Raji (cell line): ENCODE measurements around the gene EBF3.

Source experiments
- POLR2A ChIP-seq: IDR thresholded peaks from 2 replicates; pipeline ENCODE4 v1.6.1; 2011; ENCODE audit warnings: low read depth, low read length, control low read depth; ENCODE audit not compliant: insufficient read depth

EBF3 gene, protein sequence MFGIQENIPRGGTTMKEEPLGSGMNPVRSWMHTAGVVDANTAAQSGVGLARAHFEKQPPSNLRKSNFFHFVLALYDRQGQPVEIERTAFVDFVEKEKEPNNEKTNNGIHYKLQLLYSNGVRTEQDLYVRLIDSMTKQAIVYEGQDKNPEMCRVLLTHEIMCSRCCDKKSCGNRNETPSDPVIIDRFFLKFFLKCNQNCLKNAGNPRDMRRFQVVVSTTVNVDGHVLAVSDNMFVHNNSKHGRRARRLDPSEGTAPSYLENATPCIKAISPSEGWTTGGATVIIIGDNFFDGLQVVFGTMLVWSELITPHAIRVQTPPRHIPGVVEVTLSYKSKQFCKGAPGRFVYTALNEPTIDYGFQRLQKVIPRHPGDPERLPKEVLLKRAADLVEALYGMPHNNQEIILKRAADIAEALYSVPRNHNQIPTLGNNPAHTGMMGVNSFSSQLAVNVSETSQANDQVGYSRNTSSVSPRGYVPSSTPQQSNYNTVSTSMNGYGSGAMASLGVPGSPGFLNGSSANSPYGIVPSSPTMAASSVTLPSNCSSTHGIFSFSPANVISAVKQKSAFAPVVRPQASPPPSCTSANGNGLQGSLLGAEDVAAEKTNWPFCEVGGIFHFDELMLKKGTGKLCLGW

DNA sequence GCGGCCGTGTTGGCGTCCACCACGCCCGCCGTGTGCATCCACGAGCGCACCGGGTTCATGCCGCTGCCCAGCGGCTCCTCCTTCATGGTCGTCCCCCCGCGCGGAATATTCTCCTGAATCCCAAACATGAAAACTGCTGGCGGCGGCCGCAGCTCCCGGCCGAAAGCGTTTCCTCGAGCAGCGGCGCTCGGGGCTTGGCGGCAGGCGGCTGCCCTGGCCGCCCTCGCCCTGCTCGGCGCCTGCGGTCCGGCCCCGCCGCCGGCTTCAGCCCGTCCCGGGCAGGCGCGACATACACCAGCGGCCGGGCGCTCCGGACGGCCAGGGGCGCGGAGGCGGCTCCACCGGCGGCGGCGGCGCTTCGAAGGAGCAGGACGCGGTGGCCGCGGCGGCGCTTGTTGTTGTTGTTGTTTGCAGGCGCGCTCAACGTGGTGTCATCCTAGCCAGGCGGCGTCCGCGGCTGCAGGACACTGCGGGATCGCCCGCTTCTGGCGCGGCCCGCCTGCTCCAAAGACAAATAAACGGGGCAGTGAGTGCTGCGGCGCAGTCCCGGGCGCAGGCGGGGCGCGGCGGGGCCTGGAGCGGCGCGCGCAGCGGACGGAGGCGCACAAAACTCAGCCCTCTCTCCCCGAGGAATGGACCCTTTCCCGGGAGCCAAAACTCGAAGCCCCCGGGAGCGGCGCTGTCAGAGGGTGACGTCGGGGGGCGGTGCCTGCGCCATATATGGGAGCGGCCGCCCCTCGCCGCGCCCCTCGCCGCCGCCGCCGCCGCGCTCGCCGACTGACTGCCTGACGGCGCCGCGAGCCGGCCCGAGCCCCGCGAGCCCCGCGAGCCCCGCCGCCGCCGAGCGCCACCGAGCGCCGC is at the start of gene EBF3:
TSS of gene EBF3 (minus strand) at position 634 of the 861 bp plus-strand sequence. CDS start at position 128, 506 bp downstream.
- no peak for TF ChIP-seq POLR2A

DNA sequence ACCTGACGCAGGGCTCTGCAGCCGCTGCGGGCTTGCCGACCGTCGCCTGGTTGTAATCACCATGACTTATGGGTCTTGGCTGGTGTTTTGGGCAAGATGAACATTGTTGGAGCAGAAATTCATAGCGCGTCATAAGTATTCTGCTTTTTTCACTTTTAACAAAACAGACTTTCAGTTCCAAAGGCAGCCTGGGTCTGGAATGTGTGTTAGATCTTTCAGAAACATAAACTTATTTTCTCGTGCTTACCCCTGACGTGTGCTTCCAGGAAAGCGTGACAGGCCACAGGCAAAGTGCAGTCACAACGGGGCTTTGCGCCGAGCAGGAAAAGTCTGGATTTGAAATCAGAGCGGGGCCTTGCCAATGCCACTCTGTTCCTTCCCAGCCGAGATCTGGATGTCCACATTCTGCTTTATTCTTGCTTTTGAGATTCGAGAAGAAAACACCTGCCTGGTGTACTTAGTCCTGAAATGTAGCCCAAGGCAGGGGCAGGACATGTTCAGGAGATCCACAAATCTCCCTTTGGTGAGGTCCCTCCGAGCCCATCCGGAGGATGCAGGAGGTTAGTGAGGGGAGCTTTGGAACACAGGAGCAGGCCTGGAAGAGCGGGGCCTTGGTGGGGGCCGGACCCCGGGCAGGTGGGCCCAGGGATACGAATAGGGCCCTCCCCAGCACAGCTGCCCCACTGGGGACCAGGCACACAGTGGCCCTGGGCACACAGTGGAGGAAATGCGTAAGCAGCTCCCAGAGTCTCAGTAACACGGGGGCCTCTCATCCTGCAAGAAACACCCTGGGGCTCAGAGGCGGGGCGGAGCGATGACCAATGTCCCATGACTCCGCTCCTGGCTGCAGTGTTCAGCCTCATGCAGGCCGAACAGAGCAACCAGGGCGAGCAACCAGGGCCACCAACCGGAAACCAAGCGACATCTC is 49.5 kb upstream of the EBF3 start:
- no peak for TF ChIP-seq POLR2A

DNA sequence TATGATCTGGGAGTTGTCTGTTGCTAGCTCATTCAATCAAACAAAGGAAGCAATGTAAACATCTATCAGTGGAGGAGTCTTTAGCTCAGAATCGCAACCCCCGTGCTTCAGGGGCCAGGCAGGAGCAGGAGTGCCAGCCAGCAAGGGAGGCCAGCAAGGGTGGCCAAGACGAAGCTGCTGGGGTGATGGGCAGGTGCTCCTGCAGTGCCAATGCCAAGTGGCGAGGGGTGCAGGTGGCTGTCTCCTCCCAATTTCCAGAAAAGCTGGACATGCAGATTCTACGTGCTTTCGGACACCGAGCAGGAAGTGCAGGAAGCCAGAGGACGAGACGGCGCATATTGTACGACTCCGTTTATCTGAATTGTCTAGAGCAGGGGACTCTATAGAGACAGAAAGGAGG is 48.1 kb upstream of the EBF3 start:
- no peak for TF ChIP-seq POLR2A

DNA sequence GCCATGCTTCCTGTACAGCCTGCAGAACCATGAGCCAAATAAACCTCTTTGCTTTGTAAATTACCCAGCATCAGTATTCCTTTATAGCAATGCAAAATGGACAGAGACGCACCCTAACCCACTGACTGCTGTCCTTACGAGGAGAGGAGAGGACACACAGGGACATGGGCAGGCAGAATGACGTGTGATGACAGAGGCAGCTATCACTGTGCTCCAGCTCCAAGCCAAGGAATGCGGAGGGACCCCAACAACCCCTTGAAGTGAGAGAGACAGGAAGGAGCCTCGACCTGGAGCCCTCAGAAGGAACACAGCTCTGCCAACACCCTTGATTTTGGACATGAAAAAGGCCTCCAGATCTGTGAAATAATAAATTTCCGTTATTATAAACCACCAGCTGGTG is 46.6 kb upstream of the EBF3 start:
- TF ChIP-seq POLR2A: no peak

DNA sequence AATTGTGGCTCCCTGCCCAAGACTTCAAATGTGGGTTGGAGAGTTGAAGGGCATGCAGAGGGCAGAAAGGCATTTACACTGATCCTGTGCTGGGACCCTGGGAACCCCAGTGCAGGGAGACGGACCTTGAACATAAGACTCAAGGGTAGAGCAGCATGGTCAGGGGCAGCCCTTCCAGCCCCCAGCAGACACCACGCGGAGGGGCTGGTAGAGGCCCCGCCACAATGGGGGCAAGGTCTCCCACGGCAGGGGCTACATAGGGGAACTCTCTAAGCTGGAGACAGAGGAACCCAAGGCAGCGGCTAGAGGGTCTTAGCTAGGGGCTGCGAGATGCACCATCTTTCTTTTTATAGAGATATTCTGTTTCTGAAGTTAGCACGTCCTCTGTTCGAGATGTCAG is 45.2 kb upstream of the EBF3 start:
- TF ChIP-seq POLR2A: no peak

DNA sequence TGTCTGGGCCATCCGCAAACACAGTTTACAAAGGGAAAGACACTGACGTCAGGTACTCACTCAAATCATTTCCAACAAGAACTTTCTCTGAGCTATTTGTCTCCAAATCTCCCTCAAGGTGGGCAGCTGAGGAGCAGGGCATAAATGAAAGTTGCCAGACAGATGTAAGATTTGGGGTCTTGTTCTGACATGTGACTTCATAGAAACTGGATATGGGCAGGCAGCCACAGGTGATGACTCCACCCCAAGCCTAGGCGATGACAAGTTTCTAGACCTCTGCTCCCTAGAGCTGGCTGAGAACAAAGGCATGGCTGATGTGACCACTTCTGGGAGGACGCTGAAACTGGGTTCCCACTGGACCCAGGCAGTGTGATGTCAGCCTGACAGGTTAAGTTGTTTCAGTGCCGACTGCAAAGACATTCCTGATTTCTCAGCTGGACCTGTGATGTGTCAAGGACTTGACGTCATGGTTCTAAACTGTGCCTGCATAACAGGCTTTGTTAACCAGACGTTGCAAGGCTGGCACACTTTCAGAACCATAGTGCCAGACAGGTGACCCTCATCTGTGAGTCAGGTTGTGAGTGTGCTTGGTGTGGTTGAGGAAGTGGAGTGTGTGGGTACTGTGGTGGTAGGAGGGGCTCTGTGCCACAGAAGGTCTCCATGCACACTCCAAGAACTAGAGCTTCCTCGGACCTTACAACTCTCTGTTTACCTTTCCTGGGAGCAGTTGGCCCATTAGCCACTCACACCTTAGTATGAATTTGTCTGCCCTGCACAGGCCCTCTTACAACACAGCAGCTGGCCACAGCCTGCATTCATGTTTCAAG is 39.9 kb upstream of the EBF3 start:
- TF ChIP-seq POLR2A: no peak

DNA sequence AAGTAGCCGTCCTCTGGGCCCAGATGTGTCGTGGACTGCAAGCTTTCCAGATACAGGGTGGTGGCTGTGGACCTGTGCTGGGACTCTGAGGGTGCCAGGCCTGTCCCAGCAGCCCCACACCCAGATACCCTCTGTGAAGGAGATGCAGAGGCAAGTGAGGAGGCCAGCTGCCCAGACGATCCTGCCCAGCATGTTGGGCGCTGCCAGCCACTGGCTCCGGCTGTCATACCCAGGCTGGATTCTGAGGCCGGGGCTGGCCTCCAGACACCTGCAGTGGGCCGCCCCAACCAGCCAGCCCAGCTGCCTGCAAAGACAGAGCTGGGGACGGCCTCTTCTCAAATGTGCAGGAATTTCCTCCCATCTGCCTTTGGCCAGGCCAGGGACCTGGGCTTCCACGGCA is 39.1 kb upstream of the EBF3 start:
- TF ChIP-seq POLR2A: no peak

DNA sequence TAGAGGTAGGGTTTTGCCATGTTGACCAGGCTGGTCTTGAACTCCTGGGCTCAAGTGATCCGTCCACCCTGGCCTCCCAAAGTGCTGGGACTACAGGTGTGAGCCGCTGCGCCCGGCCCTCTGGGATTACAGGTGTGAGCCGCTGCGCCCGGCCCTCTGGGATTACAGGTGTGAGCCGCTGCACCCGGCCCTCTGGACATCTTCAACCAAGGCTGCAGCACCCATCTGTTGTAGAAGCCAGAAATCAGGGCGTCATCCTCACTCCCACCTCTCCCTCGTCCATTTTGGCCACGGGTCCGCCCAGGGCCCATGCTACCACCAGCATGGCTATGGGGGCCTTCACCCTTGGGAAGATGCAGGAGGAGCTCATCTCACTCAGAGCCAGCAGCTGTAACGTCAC is 38.5 kb upstream of the EBF3 start:
- no peak for TF ChIP-seq POLR2A

DNA sequence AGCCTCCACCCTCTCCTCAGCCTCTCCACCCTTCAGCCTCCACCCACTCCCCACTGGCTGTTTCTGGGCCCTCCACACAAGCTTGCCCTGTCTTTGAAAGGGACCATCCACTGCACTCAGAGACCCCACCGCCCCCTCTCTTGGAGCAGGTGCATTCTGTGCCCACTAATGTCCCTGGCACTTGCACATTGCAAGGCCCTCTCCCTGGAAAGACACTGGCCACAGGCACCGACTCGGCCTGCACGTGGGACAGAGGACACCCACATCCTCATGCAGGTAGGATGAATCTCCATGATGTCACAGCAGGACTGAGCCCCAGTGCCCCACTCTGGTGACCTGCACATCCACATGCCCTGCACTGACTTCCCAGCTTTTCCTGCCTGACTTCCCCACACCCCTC is 36.8 kb upstream of the EBF3 start:
- TF ChIP-seq POLR2A: no peak

DNA sequence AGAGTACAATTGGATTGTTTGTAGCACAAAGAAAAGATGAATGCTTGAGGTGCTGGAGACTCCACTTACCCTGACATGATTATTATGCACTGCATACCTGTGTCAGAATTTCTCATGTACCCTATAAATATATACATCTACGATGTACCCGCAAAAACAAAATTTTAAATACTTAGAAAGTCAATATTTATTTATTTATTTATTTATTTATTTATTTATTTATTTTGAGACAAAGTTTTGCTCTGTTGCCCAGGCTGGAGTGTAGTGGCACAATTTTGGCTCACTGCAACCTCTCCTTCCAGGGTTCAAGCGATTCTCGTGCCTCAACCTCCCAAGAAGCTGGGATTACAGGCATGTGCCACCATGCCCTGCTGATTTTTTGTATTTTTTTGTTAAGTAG is 35.1 kb upstream of the EBF3 start:
- TF ChIP-seq POLR2A: no peak

DNA sequence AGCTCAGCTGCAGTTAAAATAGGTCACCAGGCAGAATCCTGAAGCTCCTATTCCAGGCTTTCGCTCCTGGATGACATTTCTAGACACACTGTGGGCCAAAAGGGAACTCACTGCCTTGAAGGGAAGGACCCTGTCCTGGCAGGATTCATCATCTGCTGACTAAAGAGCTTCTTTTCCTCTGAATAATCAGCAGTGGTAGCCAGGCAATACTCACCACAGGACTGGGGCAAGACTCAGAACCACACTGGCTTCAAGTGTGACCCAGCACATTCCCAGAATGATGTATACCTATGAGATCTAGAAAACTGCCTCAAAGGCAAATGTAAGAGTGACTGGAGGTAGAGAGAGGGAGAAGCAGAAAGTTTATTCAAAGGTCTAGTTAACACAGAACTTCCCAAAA is 29.5 kb upstream of the EBF3 start:
- no peak for TF ChIP-seq POLR2A

DNA sequence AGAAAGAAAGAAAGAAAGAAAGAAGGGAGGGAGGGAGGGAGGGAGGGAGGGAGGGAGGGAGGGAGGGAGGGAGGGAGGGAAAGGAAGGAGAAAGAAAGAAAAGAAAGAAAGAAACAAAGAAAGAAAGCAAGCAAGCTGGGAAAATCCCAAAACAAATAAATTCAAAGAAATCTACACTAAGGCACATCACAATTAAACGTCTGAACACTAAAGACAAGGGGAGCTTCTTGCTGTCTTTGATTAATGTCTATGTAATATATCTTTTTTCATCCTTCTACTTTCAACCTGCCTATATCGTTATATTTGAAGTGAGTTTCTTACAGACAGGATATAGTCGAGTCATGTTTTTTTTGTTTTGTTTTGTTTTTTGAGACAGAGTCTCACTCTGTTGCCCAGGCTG is 28.3 kb upstream of the EBF3 start:
- no peak for TF ChIP-seq POLR2A

DNA sequence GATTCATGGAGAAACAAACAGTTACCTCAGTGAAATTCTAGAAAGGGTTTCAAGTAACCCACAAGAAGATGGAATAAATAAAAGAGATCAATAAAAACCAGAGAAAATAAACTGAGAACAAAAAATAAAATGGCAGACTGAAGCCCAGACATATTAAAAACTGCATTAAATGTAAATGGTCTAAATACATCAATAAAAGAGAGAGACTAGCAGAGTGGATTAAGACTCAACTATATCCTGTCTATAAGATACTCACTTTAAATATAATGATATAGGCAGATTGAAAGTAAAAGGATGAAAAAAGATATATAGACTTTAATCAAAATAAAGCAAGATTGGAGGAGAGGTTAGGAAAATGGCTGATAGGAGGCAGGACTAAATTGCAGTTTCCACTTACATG is 18.8 kb upstream of the EBF3 start:
- TF ChIP-seq POLR2A: no peak

DNA sequence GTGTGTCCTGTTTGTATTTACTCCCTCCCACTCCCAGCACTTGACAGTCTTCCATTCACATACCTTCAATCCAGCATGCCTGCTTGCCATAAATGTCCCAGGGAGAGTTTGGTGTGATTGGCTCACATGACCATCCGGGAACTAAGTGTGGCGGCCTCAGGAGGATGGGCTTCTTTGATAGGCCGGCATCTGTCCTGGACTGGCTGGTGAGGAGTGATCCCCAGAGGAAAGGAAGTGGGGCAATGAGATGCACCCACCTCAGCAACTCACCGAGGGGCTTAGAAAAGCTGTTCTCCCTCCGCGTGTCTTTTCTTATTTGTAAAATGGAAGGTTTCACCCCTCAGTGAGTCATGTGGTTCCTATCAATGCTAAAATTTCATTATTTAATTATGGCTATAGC is 14.9 kb upstream of the EBF3 start:
- TF ChIP-seq POLR2A: no peak
